Peyer's patch (tissue), 4 donors: ENCODE data around the gene BTF3. TPM values are rescaled to one million over a fixed set of nuclear protein-coding genes. Genes with fewer than 3 reads are reported as not detected.

Experiments used
- DNase-seq, 3 donors: peaks; one replicate each; pipeline ENCODE4 v3.0.0-alpha.2; 2017 to 2019
- H3K27ac ChIP-seq, 4 donors: fragments of 200-600 bp; sonication (generic); one replicate each; pipeline ENCODE4 v1.5.1; 2016 to 2019
- H3K27me3 ChIP-seq, 2 donors: fragments of 200-600 bp; sonication (generic); one replicate each; pipeline ENCODE4 v1.5.1; 2019
- H3K36me3 ChIP-seq, 3 donors: fragments of 200-600 bp; sonication (generic); one replicate each; pipeline ENCODE4 v1.5.1; 2016 to 2019
- H3K4me1 ChIP-seq, 4 donors: fragments of 200-600 bp; sonication (generic); one replicate each; pipeline ENCODE4 v1.5.1; 2016 to 2019
- H3K4me3 ChIP-seq, 4 donors: fragments of 200-600 bp; sonication (generic); 1 replicate in 3 of 4; 2 replicates in 1 of 4; pipeline ENCODE4 v1.5.1; 2016 to 2019; ENCODE audit warnings: mild to moderate bottlenecking in 1 of 4
- H3K9me3 ChIP-seq, 4 donors: fragments of 200-600 bp; sonication (generic); one replicate each; pipeline ENCODE4 v1.5.1; 2016 to 2019; ENCODE audit warnings: mild to moderate bottlenecking in 1 of 4
- POLR2A ChIP-seq, 2 donors: fragments of 450-650 bp; IDR thresholded peaks; one replicate each; pipeline ENCODE4 v1.5.1; 2017; ENCODE audit warnings: antibody characterized with exemption in 2 of 2, mild to moderate bottlenecking in 2 of 2, moderate library complexity in 2 of 2
- total RNA-seq, 4 donors: library from RNA; depleted of rRNA; stranded (reverse); fragments of >200 nt; gene quantifications; one replicate each; pipeline ENCODE4 v1.1.0, GENCODE V29; 2016
- TF ChIP-seq, protein P1 (sequence below), 6 experiments: fragments of 450-650 bp in 4 of 6; fragments of 200-600 bp in 2 of 6; sonication (generic) in 1 of 6; IDR thresholded peaks; one replicate each; pipeline ENCODE4 v1.5.1; 2017 to 2019; ENCODE audit warnings: antibody characterized with exemption in 6 of 6, mild to moderate bottlenecking in 3 of 6, moderate library complexity in 1 of 6

The BTF3 gene
- total RNA-seq, 4 donors from 2014 or later: 274 to 353 (median 301) TPM

DNA sequence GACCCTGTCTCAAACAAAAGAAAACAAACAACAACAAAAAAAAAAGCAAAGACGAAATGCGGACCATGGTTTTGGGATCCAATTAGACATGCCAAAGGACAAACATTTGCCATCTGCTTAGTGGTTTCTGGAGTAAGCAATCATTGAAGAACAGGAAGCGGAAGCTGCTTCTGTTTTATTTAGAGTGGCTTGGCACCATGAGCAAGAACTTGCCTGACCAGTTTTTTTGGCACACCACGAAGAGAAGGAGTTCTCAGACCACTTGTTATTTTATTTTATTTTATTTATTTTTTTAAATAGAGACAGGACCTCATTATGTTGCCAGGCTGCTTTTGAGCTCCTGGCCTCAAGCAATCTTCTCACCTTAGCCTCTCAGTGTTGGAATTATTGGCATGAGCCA lies 17.0 kb downstream of the BTF3 start:
- H3K27ac ChIP-seq: no peak overlapping the region
- no peak for DNase-seq
- TF ChIP-seq, protein P1, sequence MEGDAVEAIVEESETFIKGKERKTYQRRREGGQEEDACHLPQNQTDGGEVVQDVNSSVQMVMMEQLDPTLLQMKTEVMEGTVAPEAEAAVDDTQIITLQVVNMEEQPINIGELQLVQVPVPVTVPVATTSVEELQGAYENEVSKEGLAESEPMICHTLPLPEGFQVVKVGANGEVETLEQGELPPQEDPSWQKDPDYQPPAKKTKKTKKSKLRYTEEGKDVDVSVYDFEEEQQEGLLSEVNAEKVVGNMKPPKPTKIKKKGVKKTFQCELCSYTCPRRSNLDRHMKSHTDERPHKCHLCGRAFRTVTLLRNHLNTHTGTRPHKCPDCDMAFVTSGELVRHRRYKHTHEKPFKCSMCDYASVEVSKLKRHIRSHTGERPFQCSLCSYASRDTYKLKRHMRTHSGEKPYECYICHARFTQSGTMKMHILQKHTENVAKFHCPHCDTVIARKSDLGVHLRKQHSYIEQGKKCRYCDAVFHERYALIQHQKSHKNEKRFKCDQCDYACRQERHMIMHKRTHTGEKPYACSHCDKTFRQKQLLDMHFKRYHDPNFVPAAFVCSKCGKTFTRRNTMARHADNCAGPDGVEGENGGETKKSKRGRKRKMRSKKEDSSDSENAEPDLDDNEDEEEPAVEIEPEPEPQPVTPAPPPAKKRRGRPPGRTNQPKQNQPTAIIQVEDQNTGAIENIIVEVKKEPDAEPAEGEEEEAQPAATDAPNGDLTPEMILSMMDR (IDR thresholded peaks at IDR 0.05): no peak
- no peak for TF ChIP-seq POLR2A (IDR thresholded peaks at IDR 0.05)

GRCh38 chr5:73519531-73520283 lies 21.5 kb downstream of the BTF3 start:
- Histone ChIP-seq H3K4me3 (no peak overlapping the region), H3K9me3 (no peaks in the 10 kb centered on the region), H3K27ac (no peak overlapping the region), H3K36me3 (no peaks in the 10 kb centered on the region), H3K4me1 (no peaks in the 10 kb centered on the region), H3K27me3 (no peaks in the 10 kb centered on the region)
- no peak for TF ChIP-seq POLR2A (IDR thresholded peaks at IDR 0.05)
- TF ChIP-seq, protein P1 (IDR thresholded peaks at IDR 0.05): peak; percentile 28 to 89 (median 74)
- peak; percentile 57 to 86 (median 58) for DNase-seq

More for the DNA sequence above, 17.0 kb downstream of the BTF3 start:
- H3K27me3 ChIP-seq: no peaks in the 10 kb centered on the region
- no peaks in the 10 kb centered on the region for H3K36me3 ChIP-seq
- no peaks in the 10 kb centered on the region for H3K9me3 ChIP-seq
- peaks cover 0 to 12% (median 2%) of the 10 kb centered on the region in 4 donors for H3K4me1 ChIP-seq
- no peak overlapping the region for H3K4me3 ChIP-seq

DNA sequence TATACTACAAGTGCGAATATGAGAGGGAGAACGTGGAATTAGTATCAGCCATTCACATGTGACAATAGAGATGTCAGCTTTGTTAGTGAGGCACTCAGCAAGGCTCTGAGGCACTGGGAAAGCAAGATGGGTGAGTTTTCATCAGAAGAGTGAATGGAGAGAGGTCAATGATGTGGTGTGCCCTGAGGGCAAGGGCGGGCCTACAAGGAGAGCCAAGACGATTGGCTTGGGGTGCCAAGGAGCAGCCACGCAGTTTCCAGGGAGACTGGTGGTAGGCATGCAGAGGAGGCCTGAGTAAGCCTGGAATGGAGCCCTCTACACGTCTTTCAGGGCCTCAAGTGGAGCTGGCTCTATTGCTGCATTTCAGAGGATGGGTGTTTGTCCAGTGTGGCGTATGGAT lies 24.7 kb downstream of the BTF3 start:
- TF ChIP-seq POLR2A (IDR thresholded peaks at IDR 0.05): no peak
- TF ChIP-seq, protein P1 (IDR thresholded peaks at IDR 0.05): no peak
- no peaks in the 10 kb centered on the region for H3K36me3 ChIP-seq
- DNase-seq: no peak

DNA sequence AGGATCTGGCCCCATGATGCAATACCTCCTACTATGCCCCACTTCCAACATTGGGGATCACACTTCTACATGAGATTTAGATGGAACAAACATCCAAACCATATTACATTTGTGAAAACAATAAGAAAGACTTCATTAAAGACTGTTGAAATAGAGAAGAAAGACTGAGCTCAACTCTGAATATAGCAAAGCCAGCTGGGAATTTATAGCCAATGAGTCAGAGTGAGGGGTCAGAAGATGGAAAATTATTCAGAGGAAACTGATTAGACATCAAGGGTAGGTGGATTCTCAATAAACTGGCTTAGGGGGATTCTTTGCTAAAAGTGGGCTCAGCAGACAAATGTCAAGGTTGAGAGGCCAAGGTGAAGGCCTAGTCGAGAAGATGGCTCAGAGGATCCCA lies 25.6 kb downstream of the BTF3 start:
- Histone ChIP-seq H3K4me1 (no peaks in the 10 kb centered on the region), H3K27me3 (no peaks in the 10 kb centered on the region), H3K9me3 (no peaks in the 10 kb centered on the region), H3K36me3 (no peaks in the 10 kb centered on the region), H3K27ac (no peak overlapping the region), H3K4me3 (no peak overlapping the region)
- no peak for DNase-seq
- no peak for TF ChIP-seq POLR2A (IDR thresholded peaks at IDR 0.05)
- TF ChIP-seq, protein P1 (IDR thresholded peaks at IDR 0.05): no peak

More for the DNA sequence above, 24.7 kb downstream of the BTF3 start:
- H3K27ac ChIP-seq: no peak overlapping the region
- no peaks in the 10 kb centered on the region for H3K4me1 ChIP-seq
- H3K9me3 ChIP-seq: no peaks in the 10 kb centered on the region
- no peaks in the 10 kb centered on the region for H3K27me3 ChIP-seq
- H3K4me3 ChIP-seq: no peak overlapping the region

GRCh38 chr5:73525606-73526203 lies 27.5 kb downstream of the BTF3 start:
- TF ChIP-seq, protein P1 (IDR thresholded peaks at IDR 0.05): no peak
- TF ChIP-seq POLR2A (IDR thresholded peaks at IDR 0.05): no peak
- DNase-seq: no peak
- no peak overlapping the region for H3K4me3 ChIP-seq
- no peaks in the 10 kb centered on the region for H3K36me3 ChIP-seq
- no peaks in the 10 kb centered on the region for H3K9me3 ChIP-seq
- H3K27ac ChIP-seq: no peak overlapping the region
- no peaks in the 10 kb centered on the region for H3K27me3 ChIP-seq
- H3K4me1 ChIP-seq: no peaks in the 10 kb centered on the region
